Lung (tissue), 12 donors: ENCODE results near the gene HDGF. TPM values are rescaled to one million over a fixed set of nuclear protein-coding genes. Genes with fewer than 3 reads are reported as not detected.
A peak's percentile ranks its signal among the peaks of the same experiment; 100 is the strongest.

Experiments used
- ATAC-seq: fragments of 200-7000 bp; cut with Tn5 transposase; one replicate; pipeline ENCODE4 v1.9.1; 2020; ENCODE audit warnings: moderate number of reproducible peaks; ENCODE audit not compliant: insufficient read depth, low FRiP score
- DNase-seq, 3 donors: peaks; one replicate each; pipeline ENCODE4 v3.0.0-alpha.2; 2013 to 2017
- H3K27ac ChIP-seq, 2 donors: one replicate each; pipeline ENCODE4 v1.5.1; 2013; ENCODE audit warnings: mild to moderate bottlenecking in 2 of 2, moderate library complexity in 2 of 2, control low read depth in 1 of 2, inconsistent platforms in 1 of 2, low read depth in 1 of 2, low read length in 1 of 2
- H3K27me3 ChIP-seq, 3 donors: one replicate each; pipeline ENCODE4 v1.5.1; 2013; ENCODE audit warnings: low read length in 2 of 3; ENCODE audit not compliant: control insufficient read depth in 3 of 3, insufficient read depth in 3 of 3
- H3K36me3 ChIP-seq, 4 donors: one replicate each; pipeline ENCODE4 v1.5.1; 2013; ENCODE audit warnings: low read length in 4 of 4, mild to moderate bottlenecking in 1 of 4, moderate library complexity in 1 of 4; ENCODE audit not compliant: control insufficient read depth in 4 of 4, insufficient read depth in 4 of 4
- H3K4me1 ChIP-seq, 5 donors: one replicate each; pipeline ENCODE4 v1.5.1; 2013; ENCODE audit warnings: low read length in 5 of 5, mild to moderate bottlenecking in 2 of 5, moderate library complexity in 1 of 5; ENCODE audit not compliant: control insufficient read depth in 5 of 5, insufficient read depth in 5 of 5
- H3K4me3 ChIP-seq: one replicate; pipeline ENCODE4 v1.5.1; 2013; ENCODE audit warnings: mild to moderate bottlenecking, control low read depth, moderate library complexity
- H3K9ac ChIP-seq, 2 donors: one replicate each; pipeline ENCODE4 v1.5.1; 2013; ENCODE audit warnings: low read length in 2 of 2, control low read depth in 1 of 2; ENCODE audit not compliant: insufficient read depth in 1 of 2
- H3K9me3 ChIP-seq, 4 donors: one replicate each; pipeline ENCODE4 v1.5.1; 2013; ENCODE audit warnings: low read length in 3 of 4, mild to moderate bottlenecking in 1 of 4, moderate library complexity in 1 of 4; ENCODE audit not compliant: control insufficient read depth in 4 of 4, insufficient read depth in 3 of 4
- CTCF ChIP-seq: IDR thresholded peaks from 2 replicates; pipeline ENCODE4 v1.5.1; 2012; ENCODE audit warnings: mild to moderate bottlenecking; ENCODE audit errors: control extremely low read depth, extremely low read depth
- WGBS, 2 donors: extraction: QIAGEN DNeasy Blood & Tissue Kit; methylation state at CpG; one replicate each; pipeline ENCODE4 v1.1.7; 2013; 5-methylcytosine and 5-hydroxymethylcytosine counted together
- polyA plus RNA-seq, 2 donors: library from polyadenylated mRNA; stranded (reverse); fragments of 200-250 nt; gene quantifications; one replicate each; pipeline ENCODE4 v1.2.1, GENCODE V29; 2013
- total RNA-seq, 2 donors: library from RNA; depleted of rRNA in 1 of 2; stranded (reverse); fragments of >200 nt in 1 of 2; gene quantifications; one replicate each; pipeline ENCODE4 v1.2.1, GENCODE V29; 2014 to 2021
- donor health status: control.
- donor health status: control.
- donor health status: Bipolar disorder and iron deficiency.
- donor health status: healthy.
- donor health status: DM: yes; HTN: yes; CAD: no.

HDGF gene
- total and polyA plus RNA-seq, 4 donors, result 104 to 226 (median 185) TPM

GRCh38 chr1:156744786-156745419, 6.6 kb downstream of the HDGF start:
- H3K4me1 ChIP-seq, result peaks cover 9 to 50% (median 21%) of the 10 kb centered on the region in 5 donors
- 74 to 79% methylated on average over 14 of the region's 14 CpGs for WGBS, 2 donors
- H3K27ac ChIP-seq, result peak overlapping the region in 1 of 2 donors; percentile 12
- no peak overlapping the region for H3K9ac ChIP-seq
- H3K27me3 ChIP-seq, result no peaks in the 10 kb centered on the region
- no peak for TF ChIP-seq CTCF
- H3K9me3 ChIP-seq, result no peaks in the 10 kb centered on the region
- no peak for DNase-seq
- peaks cover 4 to 27% (median 10%) of the 10 kb centered on the region in 4 donors for H3K36me3 ChIP-seq
- H3K4me3 ChIP-seq, result no peak overlapping the region
- no peak for ATAC-seq

GRCh38 chr1:156744344-156744743, 7.1 kb downstream of the HDGF start:
- TF ChIP-seq CTCF, result no peak
- Histone ChIP-seq H3K27me3 (no peaks in the 10 kb centered on the region), H3K27ac (no peak overlapping the region), H3K36me3 (peaks cover 4 to 27% (median 10%) of the 10 kb centered on the region in 4 donors), H3K9me3 (no peaks in the 10 kb centered on the region), H3K4me3 (no peak overlapping the region), H3K9ac (no peak overlapping the region), H3K4me1 (peaks cover 9 to 46% (median 15%) of the 10 kb centered on the region in 5 donors)
- no peak for ATAC-seq
- no peak for DNase-seq
- 79 to 81% methylated on average over 12 of the region's 12 CpGs for WGBS, 2 donors

GRCh38 chr1:156743367-156744302, 7.8 kb downstream of the HDGF start:
- peak overlapping the region in 1 of 2 donors; percentile 26 for H3K27ac ChIP-seq
- peaks cover 4 to 27% (median 11%) of the 10 kb centered on the region in 4 donors for H3K36me3 ChIP-seq
- no peak overlapping the region for H3K9ac ChIP-seq
- H3K27me3 ChIP-seq, result no peaks in the 10 kb centered on the region
- H3K9me3 ChIP-seq, result no peaks in the 10 kb centered on the region
- no peak overlapping the region for H3K4me3 ChIP-seq
- no peak for TF ChIP-seq CTCF
- ATAC-seq, result no peak
- H3K4me1 ChIP-seq, result peaks cover 9 to 39% (median 13%) of the 10 kb centered on the region in 5 donors
- no peak for DNase-seq
- whole genome bisulfite sequencing, 2 donors, result 84 to 85% methylated on average over 13 to 14 of the region's 14 CpGs
